ENCODE results near the gene RPS6KL1. TPM values are rescaled to one million over a fixed set of nuclear protein-coding genes. Genes with fewer than 3 reads are reported as not detected.

Gene RPS6KL1
- polyA plus RNA-seq, 1 donor from 2014 or later, result 147 TPM

GRCh38 chr14:74965486-74966153 is 42.6 kb upstream of the RPS6KL1 start:
- TF ChIP-seq SMC3 (conservative IDR thresholded peaks at IDR 0.05; ENCODE audit: poor library complexity), result no peak
- TF ChIP-seq POLR2AphosphoS5 (IDR thresholded peaks at IDR 0.05), result no peak
- no peak for TF ChIP-seq MXI1 (conservative IDR thresholded peaks at IDR 0.05; ENCODE audit: poor library complexity, severe bottlenecking)
- no peak for TF ChIP-seq RAD21 (conservative IDR thresholded peaks at IDR 0.05)
- no peak for TF ChIP-seq CTCF (IDR thresholded peaks at IDR 0.05; ENCODE audit: poor library complexity, severe bottlenecking)
- TF ChIP-seq TAF1 (IDR thresholded peaks at IDR 0.05; ENCODE audit: low read depth), result no peak
- no peak for TF ChIP-seq EP300 (conservative IDR thresholded peaks at IDR 0.05; ENCODE audit: poor library complexity, severe bottlenecking)
- no peak for TF ChIP-seq EZH2 (IDR thresholded peaks at IDR 0.05; ENCODE audit: borderline replicate concordance, insufficient read depth, low read length, poor library complexity, severe bottlenecking)
- TF ChIP-seq REST (IDR thresholded peaks at IDR 0.05; ENCODE audit: borderline replicate concordance), result no peak
- no peaks in the 10 kb centered on the region for H4K20me1 ChIP-seq (ENCODE audit: insufficient read depth)
- H3K4me3 ChIP-seq (ENCODE audit: low read length), result no peak overlapping the region
- H3K36me3 ChIP-seq (ENCODE audit: insufficient read depth, low read length), result no peaks in the 10 kb centered on the region
- H3K79me2 ChIP-seq (replicated peaks; ENCODE audit: insufficient read depth, low read length), result no peaks in the 10 kb centered on the region
- H3F3A ChIP-seq (ENCODE audit: insufficient read depth, low read length, poor library complexity, severe bottlenecking), result no peaks in the 10 kb centered on the region
- no peak overlapping the region for H2AFZ ChIP-seq (ENCODE audit: low read depth, low read length)
- no peak overlapping the region for H3K27ac ChIP-seq (ENCODE audit: low read length)
- no peak overlapping the region for H3K4me2 ChIP-seq (ENCODE audit: low read length)
- H3K27me3 ChIP-seq (ENCODE audit: insufficient read depth, low read depth, low read length), result no peaks in the 10 kb centered on the region
- H3K9me3 ChIP-seq (ENCODE audit: low read length), result no peaks in the 10 kb centered on the region
- no peaks in the 10 kb centered on the region for H3K9me2 ChIP-seq (ENCODE audit: insufficient read depth, low read length)
- H3K9ac ChIP-seq (ENCODE audit: low read length), result no peak overlapping the region

- H4K20me1 ChIP-seq (ENCODE audit: insufficient read depth), result no peaks in the 10 kb centered on the region
- H3K4me3 ChIP-seq (ENCODE audit: low read length), result no peak overlapping the region
- H3K9ac ChIP-seq (ENCODE audit: low read length), result no peak overlapping the region
- H3K27me3 ChIP-seq (ENCODE audit: insufficient read depth, low read depth, low read length), result no peaks in the 10 kb centered on the region
- no peaks in the 10 kb centered on the region for H3K79me2 ChIP-seq (replicated peaks; ENCODE audit: insufficient read depth, low read length)
- TF ChIP-seq MXI1 (conservative IDR thresholded peaks at IDR 0.05; ENCODE audit: poor library complexity, severe bottlenecking) (no peak), CTCF (IDR thresholded peaks at IDR 0.05; ENCODE audit: poor library complexity, severe bottlenecking) (no peak), SMC3 (conservative IDR thresholded peaks at IDR 0.05; ENCODE audit: poor library complexity) (no peak), EZH2 (IDR thresholded peaks at IDR 0.05; ENCODE audit: borderline replicate concordance, insufficient read depth, low read length, poor library complexity, severe bottlenecking) (no peak), EP300 (conservative IDR thresholded peaks at IDR 0.05; ENCODE audit: poor library complexity, severe bottlenecking) (no peak), POLR2AphosphoS5 (IDR thresholded peaks at IDR 0.05) (no peak), TAF1 (IDR thresholded peaks at IDR 0.05; ENCODE audit: low read depth) (no peak), RAD21 (conservative IDR thresholded peaks at IDR 0.05) (no peak), REST (IDR thresholded peaks at IDR 0.05; ENCODE audit: borderline replicate concordance) (no peak)
- no peaks in the 10 kb centered on the region for H3K9me3 ChIP-seq (ENCODE audit: low read length)
- H3K9me2 ChIP-seq (ENCODE audit: insufficient read depth, low read length), result no peaks in the 10 kb centered on the region
- H3K4me2 ChIP-seq (ENCODE audit: low read length), result no peak overlapping the region
- H3K36me3 ChIP-seq (ENCODE audit: insufficient read depth, low read length), result no peaks in the 10 kb centered on the region
- no peaks in the 10 kb centered on the region for H3F3A ChIP-seq (ENCODE audit: insufficient read depth, low read length, poor library complexity, severe bottlenecking)
- no peak overlapping the region for H2AFZ ChIP-seq (ENCODE audit: low read depth, low read length)
- H3K27ac ChIP-seq (ENCODE audit: low read length), result no peak overlapping the region
Observed at GRCh38 chr14:74964787-74965485, 41.9 kb upstream of the RPS6KL1 start.
